DOHH2 (cell line): ENCODE data around the gene CARD10.

ENCODE experiments used
- H3F3A ChIP-seq: fragments of 200-600 bp; sonication (generic), shearing (Covaris generic); 2 replicates; pipeline ENCODE4 v1.6.0; 2016; ENCODE audit warnings: antibody characterized with exemption, mild to moderate bottlenecking; ENCODE audit not compliant: control insufficient read depth, insufficient read depth
- H3K27ac ChIP-seq: fragments of 200-600 bp; sonication (generic); 2 replicates; pipeline ENCODE4 v1.5.1; 2014; ENCODE audit warnings: low read depth, mild to moderate bottlenecking, low read length, moderate library complexity
- H3K27me3 ChIP-seq: fragments of 200-600 bp; sonication (generic); 2 replicates; pipeline ENCODE4 v1.6.1; 2014; ENCODE audit warnings: mild to moderate bottlenecking, low read length, mixed read lengths; ENCODE audit not compliant: control insufficient read depth
- H3K36me3 ChIP-seq: fragments of 200-600 bp; sonication (generic); 2 replicates; pipeline ENCODE4 v1.6.1; 2014; ENCODE audit warnings: mild to moderate bottlenecking, low read length, moderate library complexity, mixed read lengths; ENCODE audit not compliant: control insufficient read depth
- H3K4me1 ChIP-seq: fragments of 200-600 bp; sonication (generic); 2 replicates; pipeline ENCODE4 v1.6.1; 2014; ENCODE audit warnings: mild to moderate bottlenecking, low read length, mixed read lengths; ENCODE audit not compliant: control insufficient read depth
- H3K4me2 ChIP-seq: fragments of 200-600 bp; sonication (generic); 2 replicates; pipeline ENCODE4 v1.6.0; 2014; ENCODE audit warnings: mild to moderate bottlenecking, low read length, moderate library complexity
- H3K4me3 ChIP-seq: fragments of 200-600 bp; sonication (generic); 2 replicates; pipeline ENCODE4 v1.5.1; 2014; ENCODE audit warnings: mild to moderate bottlenecking, low read length, mixed read lengths
- H3K79me2 ChIP-seq: fragments of 200-600 bp; sonication (generic); 2 replicates; pipeline ENCODE4 v1.6.1; 2014; ENCODE audit warnings: mild to moderate bottlenecking, low read length, mixed read lengths; ENCODE audit not compliant: control insufficient read depth
- H3K9me2 ChIP-seq: fragments of 200-600 bp; sonication (generic); replicated peaks from 2 replicates; pipeline ENCODE4 v1.6.1; 2014; ENCODE audit warnings: mild to moderate bottlenecking, low read length, mixed read lengths; ENCODE audit not compliant: control insufficient read depth
- H3K9me3 ChIP-seq: fragments of 200-600 bp; sonication (generic); 2 replicates; pipeline ENCODE4 v1.6.1; 2014; ENCODE audit warnings: antibody characterized with exemption, low read length, mixed read lengths; ENCODE audit not compliant: control insufficient read depth, insufficient read depth
- H4K20me1 ChIP-seq: fragments of 200-600 bp; sonication (generic); 2 replicates; pipeline ENCODE4 v1.6.0; 2014; ENCODE audit warnings: low read depth, mild to moderate bottlenecking, antibody characterized with exemption, low read length, moderate library complexity; ENCODE audit not compliant: control insufficient read depth, insufficient read depth
- CTCF ChIP-seq: fragments of 200-600 bp; sonication (generic); IDR thresholded peaks from one replicate; pipeline ENCODE4 v1.5.1; 2014; ENCODE audit warnings: antibody characterized with exemption, mild to moderate bottlenecking, low read depth, low read length; ENCODE audit not compliant: poor library complexity, severe bottlenecking
- EZH2phosphoT487 ChIP-seq: fragments of 200-600 bp; sonication (generic); IDR thresholded peaks from 2 replicates; pipeline ENCODE4 v1.6.1; 2017; ENCODE audit warnings: borderline replicate concordance, mild to moderate bottlenecking, antibody characterized with exemption, low read length, moderate library complexity, mixed read lengths

CARD10 gene

GRCh38 chr22:37510091-37510490 lies 9.1 kb downstream of the CARD10 start:
- Histone ChIP-seq H3K9me2 (no peaks in the 10 kb centered on the region), H3K79me2 (no peaks in the 10 kb centered on the region), H3K27ac (no peak overlapping the region), H3F3A (no peaks in the 10 kb centered on the region), H3K27me3 (peaks cover 26% of the 10 kb centered on the region), H4K20me1 (no peaks in the 10 kb centered on the region), H3K36me3 (no peaks in the 10 kb centered on the region), H3K4me2 (no peak overlapping the region), H3K9me3 (no peaks in the 10 kb centered on the region), H3K4me1 (no peaks in the 10 kb centered on the region), H3K4me3 (no peak overlapping the region)
- TF ChIP-seq EZH2phosphoT487: no peak
- no peak for TF ChIP-seq CTCF

GRCh38 chr22:37509059-37509860 lies 10.0 kb downstream of the CARD10 start:
- H3K79me2 ChIP-seq: no peaks in the 10 kb centered on the region
- H4K20me1 ChIP-seq: no peaks in the 10 kb centered on the region
- H3K4me2 ChIP-seq: no peak overlapping the region
- peaks cover 19% of the 10 kb centered on the region for H3K27me3 ChIP-seq
- H3K9me3 ChIP-seq: no peaks in the 10 kb centered on the region
- no peaks in the 10 kb centered on the region for H3F3A ChIP-seq
- no peaks in the 10 kb centered on the region for H3K36me3 ChIP-seq
- TF ChIP-seq CTCF (no peak), EZH2phosphoT487 (no peak)
- no peaks in the 10 kb centered on the region for H3K9me2 ChIP-seq
- H3K4me3 ChIP-seq: no peak overlapping the region
- no peak overlapping the region for H3K27ac ChIP-seq
- no peaks in the 10 kb centered on the region for H3K4me1 ChIP-seq

GRCh38 chr22:37508431-37508992 lies 10.7 kb downstream of the CARD10 start:
- H3K9me3 ChIP-seq: no peaks in the 10 kb centered on the region
- no peaks in the 10 kb centered on the region for H3K4me1 ChIP-seq
- TF ChIP-seq CTCF: no peak
- TF ChIP-seq EZH2phosphoT487: no peak
- H3K9me2 ChIP-seq: no peaks in the 10 kb centered on the region
- no peak overlapping the region for H3K4me2 ChIP-seq
- H3K27me3 ChIP-seq: peaks cover 14% of the 10 kb centered on the region
- no peaks in the 10 kb centered on the region for H3K79me2 ChIP-seq
- H4K20me1 ChIP-seq: no peaks in the 10 kb centered on the region
- no peaks in the 10 kb centered on the region for H3K36me3 ChIP-seq
- H3F3A ChIP-seq: no peaks in the 10 kb centered on the region
- no peak overlapping the region for H3K27ac ChIP-seq
- no peak overlapping the region for H3K4me3 ChIP-seq
